Measurements from ENCODE around the gene WNT5B.
A peak's percentile ranks its signal among the peaks of the same experiment; 100 is the strongest.

WNT5B gene

DNA sequence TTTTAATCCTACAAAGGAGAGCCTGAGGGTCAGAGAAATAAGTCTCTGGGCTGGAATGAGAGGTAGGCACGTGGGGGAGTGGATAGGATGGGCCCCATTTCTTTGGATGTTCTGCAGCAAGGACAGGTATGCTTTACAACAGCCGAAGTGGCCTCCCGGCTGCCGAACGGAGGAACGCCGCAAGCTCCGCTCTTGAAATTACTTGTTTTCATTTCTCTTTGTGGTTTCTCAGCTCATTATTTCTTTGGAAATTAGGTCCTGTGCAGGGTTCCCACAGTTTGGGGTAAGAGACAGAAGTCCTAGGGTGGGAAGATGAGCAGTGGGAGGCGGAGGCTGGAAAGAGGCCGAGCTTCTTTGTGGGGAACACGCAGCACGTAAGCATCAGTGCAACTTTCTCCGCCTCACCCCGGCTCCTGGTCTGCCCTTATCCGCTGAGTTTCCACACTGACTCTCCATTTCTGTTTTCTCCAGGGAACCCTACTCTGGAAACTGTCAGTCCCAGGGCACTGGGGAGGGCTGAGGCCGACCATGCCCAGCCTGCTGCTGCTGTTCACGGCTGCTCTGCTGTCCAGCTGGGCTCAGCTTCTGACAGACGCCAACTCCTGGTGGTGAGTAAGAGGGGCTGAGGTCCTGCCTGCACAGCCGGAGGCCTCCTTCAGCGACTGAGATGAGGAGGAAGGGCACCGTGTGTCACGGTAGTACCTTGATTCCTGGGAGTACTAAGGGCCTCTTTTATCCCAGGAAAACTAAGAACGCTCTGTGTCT is 2.0 kb downstream of the WNT5B start:
- DNase-seq: no peak

DNA sequence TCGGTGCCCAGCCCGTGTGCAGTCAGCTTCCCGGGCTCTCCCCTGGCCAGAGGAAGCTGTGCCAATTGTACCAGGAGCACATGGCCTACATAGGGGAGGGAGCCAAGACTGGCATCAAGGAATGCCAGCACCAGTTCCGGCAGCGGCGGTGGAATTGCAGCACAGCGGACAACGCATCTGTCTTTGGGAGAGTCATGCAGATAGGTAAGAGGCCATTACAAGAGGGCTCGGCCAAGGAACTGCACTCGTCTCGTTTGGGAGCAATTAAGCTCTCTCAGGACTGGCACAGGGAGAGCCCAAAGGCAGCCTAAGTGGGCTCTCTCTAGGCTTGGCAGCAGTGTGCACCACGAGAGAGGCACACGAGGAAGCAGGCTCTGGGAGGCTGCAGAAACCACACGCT is 3.7 kb downstream of the WNT5B start:
- DNase-seq: no peak

DNA sequence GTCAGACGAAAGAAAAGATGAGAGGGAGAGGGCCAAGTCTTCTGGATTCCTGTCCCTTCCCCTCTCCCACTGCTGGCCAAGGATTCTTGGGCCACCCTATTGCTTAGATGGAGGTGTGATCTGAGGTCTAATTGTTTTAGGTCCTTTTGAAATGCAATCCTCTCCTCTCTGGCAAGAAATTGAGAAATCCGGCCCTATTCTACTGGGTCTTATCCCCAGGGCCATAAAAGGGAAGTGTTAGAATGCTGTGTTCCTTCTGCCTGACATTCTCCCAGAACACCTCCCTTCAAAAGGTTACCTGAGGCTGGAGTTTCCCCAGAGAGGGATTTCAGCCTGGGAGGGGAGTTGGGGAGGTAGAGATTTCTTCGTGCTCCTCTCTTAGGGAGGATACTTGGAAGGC is 4.4 kb downstream of the WNT5B start:
- DNase-seq: no peak

- DNase-seq: no peak
Measured at GRCh38 chr12:1634149-1634548, 5.1 kb downstream of the WNT5B start.

DNA sequence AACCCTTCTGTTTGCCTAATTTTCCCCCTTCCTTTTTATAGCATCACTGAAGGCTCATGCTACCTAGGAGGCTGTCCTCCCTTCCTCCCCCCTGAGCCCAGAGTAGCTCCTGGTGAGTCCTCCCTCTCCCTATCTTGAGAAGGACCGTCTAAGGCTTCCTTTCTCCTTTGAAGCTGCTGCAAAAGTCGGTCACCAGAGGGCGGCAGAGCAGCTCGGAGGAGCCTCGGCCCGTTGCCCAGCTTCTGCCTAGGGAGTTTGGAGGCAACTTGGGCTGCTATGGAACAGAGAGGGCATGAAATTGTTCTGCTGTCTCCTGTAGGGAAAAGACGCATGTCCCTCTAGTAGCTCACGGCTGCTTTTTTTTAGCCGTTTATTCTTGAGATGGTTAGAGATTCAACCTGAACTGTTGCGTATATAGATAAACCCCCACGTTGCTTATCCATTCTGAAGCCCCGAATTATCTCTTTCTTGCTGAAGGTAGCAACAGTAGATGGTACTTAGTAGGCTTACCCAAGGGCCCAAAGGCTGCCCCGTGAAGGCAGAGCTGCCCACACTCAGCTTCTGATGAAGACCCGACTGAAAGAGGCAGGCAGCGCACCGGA is 5.7 kb downstream of the WNT5B start:
- peak; percentile 27 to 39 for DNase-seq

- DNase-seq: no peak
Measured at GRCh38 chr12:1635301-1636095, 6.5 kb downstream of the WNT5B start.

- DNase-seq: no peak
Measured at GRCh38 chr12:1638203-1638602, 9.2 kb downstream of the WNT5B start.

- DNase-seq: no peak
Measured at GRCh38 chr12:1639538-1639937, 10.5 kb downstream of the WNT5B start.

GRCh38 chr12:1640328-1641234 is 11.6 kb downstream of the WNT5B start:
- no peak for DNase-seq

- no peak for DNase-seq
Measured at GRCh38 chr12:1642513-1642912, 13.5 kb downstream of the WNT5B start.

- DNase-seq: no peak
Measured at GRCh38 chr12:1643043-1643442, 14.0 kb downstream of the WNT5B start.

GRCh38 chr12:1643905-1644533 is 15.0 kb downstream of the WNT5B start:
- DNase-seq: no peak

DNA sequence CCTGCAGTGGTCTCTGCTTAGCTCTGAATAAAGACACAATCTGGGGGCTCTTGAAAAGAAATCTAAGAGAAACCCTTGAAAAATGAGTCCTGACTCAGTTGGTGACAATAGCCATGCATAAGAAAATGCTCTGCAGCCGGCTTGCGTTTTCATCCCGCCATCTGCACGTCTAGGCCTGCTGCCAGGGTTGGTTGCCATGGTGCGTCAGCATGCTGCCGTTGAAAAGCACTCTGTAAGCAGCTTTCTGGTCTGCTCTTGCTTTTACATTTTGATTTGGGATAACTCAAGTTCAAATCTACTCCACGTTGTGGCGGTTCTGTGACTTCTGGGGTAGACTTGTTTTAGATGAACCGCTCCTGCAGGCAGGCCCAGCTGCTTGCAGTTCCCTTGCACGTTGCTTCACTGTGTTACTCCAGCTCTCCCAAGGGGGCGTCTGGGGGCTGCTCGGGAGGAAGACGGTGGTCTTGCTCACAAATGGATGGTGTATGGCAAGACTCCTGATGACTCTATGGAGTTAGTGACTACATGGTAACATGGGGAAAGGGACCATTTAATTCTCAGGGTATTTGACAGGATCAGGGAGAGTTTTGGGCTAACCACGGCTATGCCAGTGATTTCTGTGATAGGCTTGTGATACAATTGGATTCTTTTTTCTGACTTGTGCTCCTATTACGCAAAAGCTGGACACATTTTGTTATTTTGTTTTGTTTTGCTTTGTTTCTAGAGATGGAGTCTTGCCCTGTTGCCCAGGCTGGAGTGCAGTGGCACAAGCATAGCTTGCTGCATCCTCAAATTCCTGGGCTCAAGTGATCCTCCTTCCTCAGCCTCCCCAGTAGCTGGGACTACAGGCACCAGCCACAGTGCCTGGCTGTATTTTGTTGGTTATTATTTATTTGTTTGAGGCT is 15.8 kb downstream of the WNT5B start:
- peak in 1 of 2 experiments; percentile 32 for DNase-seq

DNA sequence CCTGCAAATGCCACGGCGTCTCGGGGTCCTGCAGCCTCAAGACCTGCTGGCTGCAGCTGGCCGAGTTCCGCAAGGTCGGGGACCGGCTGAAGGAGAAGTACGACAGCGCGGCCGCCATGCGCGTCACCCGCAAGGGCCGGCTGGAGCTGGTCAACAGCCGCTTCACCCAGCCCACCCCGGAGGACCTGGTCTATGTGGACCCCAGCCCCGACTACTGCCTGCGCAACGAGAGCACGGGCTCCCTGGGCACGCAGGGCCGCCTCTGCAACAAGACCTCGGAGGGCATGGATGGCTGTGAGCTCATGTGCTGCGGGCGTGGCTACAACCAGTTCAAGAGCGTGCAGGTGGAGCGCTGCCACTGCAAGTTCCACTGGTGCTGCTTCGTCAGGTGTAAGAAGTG is 16.8 kb downstream of the WNT5B start:
- DNase-seq: no peak

DNA sequence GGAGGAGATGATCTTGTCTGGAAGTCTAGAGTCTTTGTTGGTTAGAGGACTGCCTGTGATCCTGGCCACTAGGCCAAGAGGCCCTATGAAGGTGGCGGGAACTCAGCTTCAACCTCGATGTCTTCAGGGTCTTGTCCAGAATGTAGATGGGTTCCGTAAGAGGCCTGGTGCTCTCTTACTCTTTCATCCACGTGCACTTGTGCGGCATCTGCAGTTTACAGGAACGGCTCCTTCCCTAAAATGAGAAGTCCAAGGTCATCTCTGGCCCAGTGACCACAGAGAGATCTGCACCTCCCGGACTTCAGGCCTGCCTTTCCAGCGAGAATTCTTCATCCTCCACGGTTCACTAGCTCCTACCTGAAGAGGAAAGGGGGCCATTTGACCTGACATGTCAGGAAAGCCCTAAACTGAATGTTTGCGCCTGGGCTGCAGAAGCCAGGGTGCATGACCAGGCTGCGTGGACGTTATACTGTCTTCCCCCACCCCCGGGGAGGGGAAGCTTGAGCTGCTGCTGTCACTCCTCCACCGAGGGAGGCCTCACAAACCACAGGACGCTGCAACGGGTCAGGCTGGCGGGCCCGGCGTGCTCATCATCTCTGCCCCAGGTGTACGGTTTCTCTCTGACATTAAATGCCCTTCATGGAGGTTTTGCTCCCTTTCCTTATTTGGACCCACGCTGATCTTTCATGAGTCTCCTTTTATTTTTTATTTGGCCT is 17.7 kb downstream of the WNT5B start:
- DNase-seq: no peak

- DNase-seq: no peak
Measured at GRCh38 chr12:1647285-1647669, 18.2 kb downstream of the WNT5B start.

DNA sequence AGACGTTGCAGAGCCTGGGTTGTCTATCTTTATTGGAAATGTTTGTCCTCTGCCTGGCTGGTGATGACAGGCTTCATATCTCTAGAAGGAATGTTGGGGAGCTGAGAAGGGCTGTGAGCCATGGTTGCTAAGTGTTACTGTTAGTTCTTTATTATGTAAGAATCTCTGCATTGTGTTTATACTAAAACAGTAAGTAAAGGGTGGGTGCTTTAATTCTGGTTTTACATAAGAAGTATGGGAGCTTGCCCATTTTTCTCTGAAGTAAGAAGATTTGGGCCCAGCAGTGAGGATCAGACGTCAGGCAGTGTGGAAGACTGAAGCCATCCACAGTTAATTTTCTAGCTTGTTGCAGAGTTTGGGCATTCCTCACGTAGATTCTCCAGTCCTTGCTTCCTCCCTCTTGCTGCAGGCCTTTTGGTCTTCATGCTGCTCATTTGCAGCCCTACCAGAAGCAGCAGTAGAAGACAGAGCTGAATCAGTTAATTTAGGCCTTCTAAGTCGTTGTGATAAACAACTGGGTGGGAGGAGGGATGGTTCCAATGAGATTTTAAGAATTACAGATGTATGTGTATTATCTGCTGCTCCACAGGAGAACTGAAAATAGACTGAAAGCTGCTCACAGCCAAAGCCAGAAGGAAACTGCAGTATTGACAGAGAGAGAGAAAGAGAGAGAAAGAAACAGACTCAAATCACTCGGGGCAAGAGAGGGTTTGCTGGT is 21.4 kb downstream of the WNT5B start:
- DNase-seq: no peak

- DNase-seq: no peak
Measured at GRCh38 chr12:1650978-1651361, 21.9 kb downstream of the WNT5B start.

GRCh38 chr12:1651946-1652345 is 22.9 kb downstream of the WNT5B start:
- DNase-seq: no peak

GRCh38 chr12:1655225-1655788 is 26.3 kb downstream of the WNT5B start:
- no peak for DNase-seq
